ENCODE data around the gene ADAMTS10. TPM values are rescaled to one million over a fixed set of nuclear protein-coding genes. Genes with fewer than 3 reads are reported as not detected.

ADAMTS10 gene
- total and polyA plus RNA-seq, 2 of the 8 experiments (the other 6 are each of a cell fraction or from before 2014, with no cell fraction given): 6.9 to 17.4 TPM

DNA sequence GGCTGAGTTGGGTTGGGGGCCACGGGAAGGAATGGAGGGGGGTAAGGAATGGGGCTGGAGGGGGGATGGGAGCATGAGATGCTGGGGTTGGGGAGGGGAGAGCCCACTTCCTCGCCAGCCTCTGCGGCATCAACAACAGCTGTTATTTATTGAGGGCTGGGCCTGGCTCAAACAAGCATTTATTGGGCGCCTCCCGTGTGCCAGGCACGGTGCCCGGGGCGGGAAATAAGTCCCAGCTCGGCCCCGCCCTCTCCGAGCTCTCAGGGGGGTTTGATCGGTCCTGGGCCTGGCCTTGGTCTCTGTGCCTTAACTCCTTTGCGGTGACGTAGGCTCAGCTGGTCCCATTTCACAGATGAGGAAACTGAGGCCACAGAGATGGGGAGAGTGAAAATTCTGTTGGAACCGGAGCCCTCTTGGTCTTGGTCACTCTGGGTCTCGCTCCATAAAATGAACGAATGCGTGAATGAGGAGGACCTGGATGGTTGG is 919 bp upstream of the ADAMTS10 start (continued):
- TF ChIP-seq, protein P1, sequence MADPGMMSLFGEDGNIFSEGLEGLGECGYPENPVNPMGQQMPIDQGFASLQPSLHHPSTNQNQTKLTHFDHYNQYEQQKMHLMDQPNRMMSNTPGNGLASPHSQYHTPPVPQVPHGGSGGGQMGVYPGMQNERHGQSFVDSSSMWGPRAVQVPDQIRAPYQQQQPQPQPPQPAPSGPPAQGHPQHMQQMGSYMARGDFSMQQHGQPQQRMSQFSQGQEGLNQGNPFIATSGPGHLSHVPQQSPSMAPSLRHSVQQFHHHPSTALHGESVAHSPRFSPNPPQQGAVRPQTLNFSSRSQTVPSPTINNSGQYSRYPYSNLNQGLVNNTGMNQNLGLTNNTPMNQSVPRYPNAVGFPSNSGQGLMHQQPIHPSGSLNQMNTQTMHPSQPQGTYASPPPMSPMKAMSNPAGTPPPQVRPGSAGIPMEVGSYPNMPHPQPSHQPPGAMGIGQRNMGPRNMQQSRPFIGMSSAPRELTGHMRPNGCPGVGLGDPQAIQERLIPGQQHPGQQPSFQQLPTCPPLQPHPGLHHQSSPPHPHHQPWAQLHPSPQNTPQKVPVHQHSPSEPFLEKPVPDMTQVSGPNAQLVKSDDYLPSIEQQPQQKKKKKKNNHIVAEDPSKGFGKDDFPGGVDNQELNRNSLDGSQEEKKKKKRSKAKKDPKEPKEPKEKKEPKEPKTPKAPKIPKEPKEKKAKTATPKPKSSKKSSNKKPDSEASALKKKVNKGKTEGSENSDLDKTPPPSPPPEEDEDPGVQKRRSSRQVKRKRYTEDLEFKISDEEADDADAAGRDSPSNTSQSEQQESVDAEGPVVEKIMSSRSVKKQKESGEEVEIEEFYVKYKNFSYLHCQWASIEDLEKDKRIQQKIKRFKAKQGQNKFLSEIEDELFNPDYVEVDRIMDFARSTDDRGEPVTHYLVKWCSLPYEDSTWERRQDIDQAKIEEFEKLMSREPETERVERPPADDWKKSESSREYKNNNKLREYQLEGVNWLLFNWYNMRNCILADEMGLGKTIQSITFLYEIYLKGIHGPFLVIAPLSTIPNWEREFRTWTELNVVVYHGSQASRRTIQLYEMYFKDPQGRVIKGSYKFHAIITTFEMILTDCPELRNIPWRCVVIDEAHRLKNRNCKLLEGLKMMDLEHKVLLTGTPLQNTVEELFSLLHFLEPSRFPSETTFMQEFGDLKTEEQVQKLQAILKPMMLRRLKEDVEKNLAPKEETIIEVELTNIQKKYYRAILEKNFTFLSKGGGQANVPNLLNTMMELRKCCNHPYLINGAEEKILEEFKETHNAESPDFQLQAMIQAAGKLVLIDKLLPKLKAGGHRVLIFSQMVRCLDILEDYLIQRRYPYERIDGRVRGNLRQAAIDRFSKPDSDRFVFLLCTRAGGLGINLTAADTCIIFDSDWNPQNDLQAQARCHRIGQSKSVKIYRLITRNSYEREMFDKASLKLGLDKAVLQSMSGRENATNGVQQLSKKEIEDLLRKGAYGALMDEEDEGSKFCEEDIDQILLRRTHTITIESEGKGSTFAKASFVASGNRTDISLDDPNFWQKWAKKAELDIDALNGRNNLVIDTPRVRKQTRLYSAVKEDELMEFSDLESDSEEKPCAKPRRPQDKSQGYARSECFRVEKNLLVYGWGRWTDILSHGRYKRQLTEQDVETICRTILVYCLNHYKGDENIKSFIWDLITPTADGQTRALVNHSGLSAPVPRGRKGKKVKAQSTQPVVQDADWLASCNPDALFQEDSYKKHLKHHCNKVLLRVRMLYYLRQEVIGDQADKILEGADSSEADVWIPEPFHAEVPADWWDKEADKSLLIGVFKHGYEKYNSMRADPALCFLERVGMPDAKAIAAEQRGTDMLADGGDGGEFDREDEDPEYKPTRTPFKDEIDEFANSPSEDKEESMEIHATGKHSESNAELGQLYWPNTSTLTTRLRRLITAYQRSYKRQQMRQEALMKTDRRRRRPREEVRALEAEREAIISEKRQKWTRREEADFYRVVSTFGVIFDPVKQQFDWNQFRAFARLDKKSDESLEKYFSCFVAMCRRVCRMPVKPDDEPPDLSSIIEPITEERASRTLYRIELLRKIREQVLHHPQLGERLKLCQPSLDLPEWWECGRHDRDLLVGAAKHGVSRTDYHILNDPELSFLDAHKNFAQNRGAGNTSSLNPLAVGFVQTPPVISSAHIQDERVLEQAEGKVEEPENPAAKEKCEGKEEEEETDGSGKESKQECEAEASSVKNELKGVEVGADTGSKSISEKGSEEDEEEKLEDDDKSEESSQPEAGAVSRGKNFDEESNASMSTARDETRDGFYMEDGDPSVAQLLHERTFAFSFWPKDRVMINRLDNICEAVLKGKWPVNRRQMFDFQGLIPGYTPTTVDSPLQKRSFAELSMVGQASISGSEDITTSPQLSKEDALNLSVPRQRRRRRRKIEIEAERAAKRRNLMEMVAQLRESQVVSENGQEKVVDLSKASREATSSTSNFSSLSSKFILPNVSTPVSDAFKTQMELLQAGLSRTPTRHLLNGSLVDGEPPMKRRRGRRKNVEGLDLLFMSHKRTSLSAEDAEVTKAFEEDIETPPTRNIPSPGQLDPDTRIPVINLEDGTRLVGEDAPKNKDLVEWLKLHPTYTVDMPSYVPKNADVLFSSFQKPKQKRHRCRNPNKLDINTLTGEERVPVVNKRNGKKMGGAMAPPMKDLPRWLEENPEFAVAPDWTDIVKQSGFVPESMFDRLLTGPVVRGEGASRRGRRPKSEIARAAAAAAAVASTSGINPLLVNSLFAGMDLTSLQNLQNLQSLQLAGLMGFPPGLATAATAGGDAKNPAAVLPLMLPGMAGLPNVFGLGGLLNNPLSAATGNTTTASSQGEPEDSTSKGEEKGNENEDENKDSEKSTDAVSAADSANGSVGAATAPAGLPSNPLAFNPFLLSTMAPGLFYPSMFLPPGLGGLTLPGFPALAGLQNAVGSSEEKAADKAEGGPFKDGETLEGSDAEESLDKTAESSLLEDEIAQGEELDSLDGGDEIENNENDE (IDR thresholded peaks at IDR 0.05; ENCODE audit: insufficient replicate concordance, low read length): no peak
- no peak for TF ChIP-seq RXRA (IDR thresholded peaks at IDR 0.05; ENCODE audit: insufficient read depth, low read depth, low read length)
- no peak for TF ChIP-seq JUN (IDR thresholded peaks at IDR 0.05; ENCODE audit: low read depth, low read length)
- peak in 1 of 2 experiments; percentile 97; a peak in 2 of 4 replicates for TF ChIP-seq HDAC2 (IDR thresholded peaks at IDR 0.05; ENCODE audit: borderline replicate concordance in 1 of 2, low read depth in 2 of 2, low read length in 2 of 2)
- no peak for TF ChIP-seq KDM5A (IDR thresholded peaks at IDR 0.05; ENCODE audit: low read length)
- TF ChIP-seq KDM1A (IDR thresholded peaks at IDR 0.05; ENCODE audit: borderline replicate concordance, low read length): peak; percentile 98
- TF ChIP-seq TAF7 (optimal IDR thresholded peaks at IDR 0.05; ENCODE audit: borderline replicate concordance, low read depth, low read length): no peak
- TF ChIP-seq, protein P2, sequence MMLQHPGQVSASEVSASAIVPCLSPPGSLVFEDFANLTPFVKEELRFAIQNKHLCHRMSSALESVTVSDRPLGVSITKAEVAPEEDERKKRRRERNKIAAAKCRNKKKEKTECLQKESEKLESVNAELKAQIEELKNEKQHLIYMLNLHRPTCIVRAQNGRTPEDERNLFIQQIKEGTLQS (IDR thresholded peaks at IDR 0.05; ENCODE audit: insufficient read depth, low read depth, low read length): no peak
- TF ChIP-seq SP1 (IDR thresholded peaks at IDR 0.05; ENCODE audit: low read depth, low read length): 0 out of 2 replicates have a peak, but pooled peaks have one; percentile 6
- TF ChIP-seq POU5F1 (IDR thresholded peaks at IDR 0.05; ENCODE audit: low read depth, low read length): no peak
